HG03432 (cell line): Measurements from ENCODE around the gene OR52J3.
"Not testable (repeated sequence)": the region's sequence is repeated elsewhere in the genome, so short reads cannot be mapped to it uniquely, and the experiment has no call there.

Experiments
- ATAC-seq: cut with Tn5 transposase; IDR thresholded peaks from one replicate; pipeline ENCODE4 v1.9.1; 2021; ENCODE audit warnings: mild to moderate bottlenecking, moderate library complexity; ENCODE audit not compliant: unreplicated experiment

Gene OR52J3

GRCh38 chr11:5046226-5046625, at the start of gene OR52J3:
Gene OR52J3 (plus strand): TSS chr11:5046526. CDS start chr11:5046526, 0 bp downstream.
- ATAC-seq: no peak

- ATAC-seq: no peak
These were observed 41.7 kb upstream of the OR52J3 start for GRCh38 chr11:5004424-5005274.

DNA sequence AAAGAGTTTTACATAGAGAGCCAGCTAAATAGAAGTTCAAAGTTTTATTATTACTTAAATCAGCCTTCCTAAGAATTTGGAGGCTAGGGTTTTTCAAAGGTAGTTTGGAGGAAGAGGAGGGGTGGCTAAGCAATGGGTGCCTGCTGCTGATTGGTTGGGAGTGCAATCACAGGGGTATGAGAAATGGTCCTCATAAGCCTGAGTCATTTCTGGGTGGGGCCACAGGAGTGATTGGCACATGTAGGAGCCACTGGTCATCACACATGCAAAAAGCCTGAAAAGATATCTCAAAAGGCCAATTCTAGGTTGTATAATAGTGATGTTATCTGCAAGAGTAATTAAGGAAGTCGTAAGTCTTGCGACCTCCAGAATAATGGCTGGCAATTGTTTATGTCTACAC, 38.8 kb upstream of the OR52J3 start:
- no peak for ATAC-seq

DNA sequence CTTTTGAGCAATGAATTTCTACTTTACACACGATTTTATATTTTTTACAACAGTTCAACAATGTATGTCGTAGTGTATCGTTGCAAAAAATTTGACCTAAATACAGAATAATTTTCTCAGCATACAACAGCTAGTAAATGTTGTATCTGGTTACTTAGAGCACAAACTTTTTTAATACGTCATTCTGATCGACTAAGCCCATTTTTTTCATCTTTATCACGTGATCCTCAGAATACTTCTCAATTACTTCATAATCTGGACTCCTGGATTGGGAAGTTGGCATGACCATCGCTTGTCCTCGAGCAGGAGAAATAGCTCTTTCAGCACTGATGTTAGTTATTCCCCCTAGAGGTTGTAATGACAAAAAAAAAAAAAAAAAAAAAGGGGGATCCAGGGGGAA, 35.1 kb upstream of the OR52J3 start:
- ATAC-seq: no peak

DNA sequence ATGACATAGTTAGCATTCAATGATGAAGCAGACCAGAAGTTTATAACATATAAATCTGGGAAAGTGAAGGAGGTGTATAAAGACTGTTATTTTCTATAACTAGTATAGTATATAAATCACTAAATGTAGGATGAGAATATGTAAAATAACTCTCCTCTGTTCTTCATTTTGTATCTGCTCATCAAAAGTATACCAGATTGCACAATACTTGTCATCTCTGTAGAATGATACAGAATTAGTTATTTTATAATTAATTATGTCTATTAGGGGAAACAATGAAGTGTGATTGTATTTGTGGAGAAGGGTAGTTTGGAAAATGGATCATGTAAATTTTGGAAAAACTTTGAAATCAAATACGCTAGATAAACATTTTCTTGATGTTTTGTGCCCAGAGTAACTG, 33.3 kb upstream of the OR52J3 start:
- ATAC-seq: no peak

GRCh38 chr11:5021996-5022395, 24.3 kb upstream of the OR52J3 start:
- ATAC-seq: no peak

- no peak for ATAC-seq
These were observed 9.7 kb upstream of the OR52J3 start for GRCh38 chr11:5036669-5037068.

DNA sequence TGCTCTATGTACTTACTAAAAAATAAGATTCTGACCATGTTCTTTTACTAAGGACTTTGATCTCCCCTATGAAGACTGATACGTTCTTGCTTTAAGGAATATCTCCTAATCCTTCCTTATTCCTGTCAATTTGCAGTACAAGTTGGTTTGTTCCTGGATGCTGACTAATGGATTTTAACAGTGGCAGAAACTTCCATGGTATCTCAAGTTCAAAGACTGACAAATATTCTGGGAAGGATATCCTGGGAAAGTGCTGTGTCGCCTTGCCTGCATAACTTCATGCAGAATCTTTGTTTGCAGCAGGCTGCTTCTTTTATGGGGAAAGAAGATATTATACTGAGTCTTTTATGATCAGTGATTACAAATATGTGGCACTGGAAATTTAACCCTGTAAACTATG, 8.4 kb upstream of the OR52J3 start:
- ATAC-seq: no peak

- no peak for ATAC-seq
These were observed 8.0 kb upstream of the OR52J3 start for GRCh38 chr11:5038341-5038740.

GRCh38 chr11:5040876-5041275, 5.5 kb upstream of the OR52J3 start:
- no peak for ATAC-seq

GRCh38 chr11:5042091-5042490, 4.2 kb upstream of the OR52J3 start:
- no peak for ATAC-seq

DNA sequence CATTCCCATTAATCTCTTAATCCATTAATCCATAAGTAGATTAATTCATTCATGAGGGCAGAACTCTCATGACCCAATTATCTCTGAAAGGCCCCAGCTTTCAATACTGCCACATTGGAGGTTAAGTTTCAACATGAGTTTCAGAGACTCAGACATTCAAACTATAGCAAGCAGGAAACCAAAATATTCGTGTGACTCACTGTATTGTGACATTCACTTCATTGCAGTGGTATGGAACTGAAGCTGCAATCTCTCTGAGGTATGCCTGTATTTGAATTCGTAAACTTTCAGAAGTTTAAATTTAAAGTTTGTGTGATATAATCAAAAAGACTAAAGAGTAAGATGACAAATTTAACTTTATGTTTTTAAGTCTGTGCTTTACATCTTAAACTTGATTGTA, 2.9 kb upstream of the OR52J3 start:
- no peak for ATAC-seq

- no peak for ATAC-seq
These were observed 516 bp downstream of the OR52J3 start for GRCh38 chr11:5046754-5047330.

DNA sequence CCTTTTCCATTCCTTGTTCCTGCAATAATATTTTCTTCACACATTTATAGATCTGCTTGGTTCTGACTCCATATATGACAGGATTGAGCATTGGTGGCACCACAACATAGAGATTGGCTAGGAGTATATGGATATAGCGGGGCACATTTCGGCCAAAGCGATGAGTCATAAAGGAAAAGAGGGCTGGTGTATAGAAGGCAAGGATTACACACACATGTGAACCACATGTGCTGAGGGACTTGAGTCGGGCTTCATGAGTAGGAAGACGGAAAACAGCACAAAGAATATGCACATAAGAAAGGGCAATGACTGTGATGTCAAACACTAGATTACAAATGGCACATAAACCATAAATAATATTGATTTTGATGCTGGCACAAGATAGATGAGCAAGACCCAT, 12.4 kb downstream of the OR52J3 start:
- not testable (repeated sequence) for ATAC-seq

DNA sequence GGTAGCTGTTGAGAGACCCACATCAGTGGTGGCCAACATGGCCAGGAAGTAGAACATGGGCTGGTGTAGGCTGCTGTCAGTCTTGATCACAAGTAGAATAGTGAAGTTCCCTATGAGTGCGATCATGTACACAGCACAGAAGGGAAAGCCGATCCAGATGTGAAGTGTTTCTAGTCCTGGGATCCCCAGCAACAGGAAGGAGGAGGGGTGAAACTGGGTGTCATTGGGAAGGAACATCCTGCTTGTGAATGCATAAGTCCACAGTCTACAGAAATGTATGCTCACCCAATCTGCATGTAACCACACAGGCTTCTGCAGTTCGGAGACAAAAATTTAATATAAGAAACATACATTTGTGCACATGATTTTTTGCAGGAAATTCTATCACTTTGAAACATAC, 13.1 kb downstream of the OR52J3 start, which contains the start of gene OR52E2:
TSS of gene OR52E2 (minus strand) at position 237 of the 400 bp plus-strand sequence. CDS start at position 237, 0 bp downstream.
- ATAC-seq: no peak

- ATAC-seq: no peak
These were observed 18.7 kb downstream of the OR52J3 start for GRCh38 chr11:5065027-5065426.

DNA sequence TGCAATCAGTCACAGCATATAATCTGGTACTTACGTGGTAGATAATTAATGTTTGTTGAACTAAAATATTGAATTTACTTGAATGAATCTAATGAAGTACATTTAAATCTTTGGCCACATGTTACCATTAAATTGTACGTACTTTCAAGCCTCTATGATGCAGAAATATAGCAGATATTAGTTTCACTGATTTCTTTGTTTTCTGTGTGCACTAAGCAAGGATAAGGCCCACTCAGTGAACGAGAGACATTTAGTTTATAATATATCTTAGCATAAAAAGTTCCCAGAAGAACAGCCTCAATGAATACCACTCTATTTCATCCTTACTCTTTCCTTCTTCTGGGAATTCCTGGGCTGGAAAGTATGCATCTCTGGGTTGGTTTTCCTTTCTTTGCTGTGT, 22.9 kb downstream of the OR52J3 start, which contains the start of gene OR52E1:
TSS of gene OR52E1 (plus strand) at position 301 of the 400 bp plus-strand sequence.
- ATAC-seq: no peak

- no peak for ATAC-seq
These were observed 25.5 kb downstream of the OR52J3 start for GRCh38 chr11:5071799-5072198.

GRCh38 chr11:5081405-5081804, 35.1 kb downstream of the OR52J3 start:
- no peak for ATAC-seq

DNA sequence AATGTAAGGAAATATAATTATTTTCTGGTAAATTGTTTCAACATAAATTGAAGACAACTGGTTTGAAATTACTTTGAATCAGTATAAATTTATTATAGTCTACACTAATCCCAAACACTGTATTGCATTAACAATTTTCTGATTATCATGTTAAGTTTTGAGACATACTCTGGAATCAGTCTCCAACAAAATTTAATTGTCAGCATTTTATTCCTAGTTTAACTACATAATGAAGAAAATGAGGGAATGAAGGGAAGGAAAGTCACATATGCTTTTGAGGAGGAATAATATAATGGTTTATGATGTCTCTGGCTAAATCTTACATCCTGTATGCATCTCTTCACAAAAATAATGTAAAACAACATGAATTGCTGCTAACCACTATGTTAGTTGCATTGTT, 37.3 kb downstream of the OR52J3 start:
- no peak for ATAC-seq

DNA sequence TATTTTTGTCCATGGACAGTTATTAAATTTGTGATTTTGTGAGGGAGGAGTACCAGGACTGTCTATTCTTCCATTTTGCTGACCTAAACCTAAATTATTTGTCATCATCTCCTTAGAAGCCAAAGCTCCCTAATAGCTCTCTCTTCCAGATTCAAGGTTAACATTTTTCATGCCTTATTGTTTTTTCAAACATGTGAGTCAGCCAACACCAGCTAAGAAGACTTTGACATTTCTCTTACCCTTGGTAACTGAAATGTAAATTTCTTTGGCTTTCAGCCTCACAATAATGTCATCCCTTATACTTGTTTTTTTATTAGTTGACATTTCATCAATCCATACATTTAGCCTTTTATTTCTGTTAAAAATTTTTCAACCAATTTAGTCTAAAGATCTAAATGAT, 42.2 kb downstream of the OR52J3 start:
- ATAC-seq: no peak

DNA sequence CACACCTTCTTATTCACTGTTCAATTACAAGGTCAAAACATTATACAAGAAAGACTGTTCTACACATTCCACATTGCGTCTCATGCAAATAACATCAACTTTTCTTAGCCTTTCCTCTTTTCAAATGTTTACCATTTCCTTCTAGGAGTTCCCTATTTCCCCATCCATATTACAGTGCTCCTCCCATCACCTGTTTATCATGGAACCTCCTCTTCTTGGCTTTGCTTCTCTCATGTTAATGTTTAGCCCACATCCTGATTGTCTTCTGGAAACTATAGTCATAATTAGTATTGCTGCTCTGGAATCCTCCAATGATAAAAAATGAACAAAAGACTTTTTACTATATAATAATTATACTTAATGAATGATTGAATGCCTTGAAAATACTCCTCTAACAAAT, 44.3 kb downstream of the OR52J3 start:
- ATAC-seq: no peak
